Measurements from ENCODE around the gene MLKL.
A peak's percentile ranks its signal among the peaks of the same experiment; 100 is the strongest.

Gene MLKL

GRCh38 chr16:74738113-74738541, 37.5 kb upstream of the MLKL start:
- Histone ChIP-seq H3K9me3 (ENCODE audit: insufficient read depth, low read length) (no peaks in the 10 kb centered on the region), H3K27me3 (ENCODE audit: insufficient read depth, insufficient read length) (no peaks in the 10 kb centered on the region), H3K4me3 (ENCODE audit: insufficient read length, low read depth) (no peak overlapping the region), H3K36me3 (ENCODE audit: insufficient read depth, insufficient read length, low read length) (no peaks in the 10 kb centered on the region), H3K9ac (ENCODE audit: insufficient read length, low read depth) (peak overlapping the region; percentile 59), H3K4me1 (ENCODE audit: insufficient read depth, insufficient read length) (peaks cover 51% of the 10 kb centered on the region)
- TF ChIP-seq ZNF274 (IDR thresholded peaks at IDR 0.05; ENCODE audit: low read depth, low read length) (no peak), SUZ12 (IDR thresholded peaks at IDR 0.05; ENCODE audit: extremely low read depth, insufficient read depth, insufficient read length) (no peak), YY1 (IDR thresholded peaks at IDR 0.05; ENCODE audit: insufficient read depth, insufficient read length) (no peak)
- no peak for DNase-seq (ENCODE audit: low read depth, low spot score)

- no peak for TF ChIP-seq ZNF274 (IDR thresholded peaks at IDR 0.05; ENCODE audit: low read depth, low read length)
- no peak for TF ChIP-seq YY1 (IDR thresholded peaks at IDR 0.05; ENCODE audit: insufficient read depth, insufficient read length)
- no peak for TF ChIP-seq SUZ12 (IDR thresholded peaks at IDR 0.05; ENCODE audit: extremely low read depth, insufficient read depth, insufficient read length)
- Histone ChIP-seq H3K36me3 (ENCODE audit: insufficient read depth, insufficient read length, low read length) (no peaks in the 10 kb centered on the region), H3K9me3 (ENCODE audit: insufficient read depth, low read length) (no peaks in the 10 kb centered on the region), H3K4me3 (ENCODE audit: insufficient read length, low read depth) (no peak overlapping the region), H3K27me3 (ENCODE audit: insufficient read depth, insufficient read length) (no peaks in the 10 kb centered on the region), H3K9ac (ENCODE audit: insufficient read length, low read depth) (peak overlapping the region; percentile 59), H3K4me1 (ENCODE audit: insufficient read depth, insufficient read length) (peaks cover 52% of the 10 kb centered on the region)
- DNase-seq (ENCODE audit: low read depth, low spot score), result no peak
Observed at GRCh38 chr16:74737521-74737920, 36.9 kb upstream of the MLKL start.

DNA sequence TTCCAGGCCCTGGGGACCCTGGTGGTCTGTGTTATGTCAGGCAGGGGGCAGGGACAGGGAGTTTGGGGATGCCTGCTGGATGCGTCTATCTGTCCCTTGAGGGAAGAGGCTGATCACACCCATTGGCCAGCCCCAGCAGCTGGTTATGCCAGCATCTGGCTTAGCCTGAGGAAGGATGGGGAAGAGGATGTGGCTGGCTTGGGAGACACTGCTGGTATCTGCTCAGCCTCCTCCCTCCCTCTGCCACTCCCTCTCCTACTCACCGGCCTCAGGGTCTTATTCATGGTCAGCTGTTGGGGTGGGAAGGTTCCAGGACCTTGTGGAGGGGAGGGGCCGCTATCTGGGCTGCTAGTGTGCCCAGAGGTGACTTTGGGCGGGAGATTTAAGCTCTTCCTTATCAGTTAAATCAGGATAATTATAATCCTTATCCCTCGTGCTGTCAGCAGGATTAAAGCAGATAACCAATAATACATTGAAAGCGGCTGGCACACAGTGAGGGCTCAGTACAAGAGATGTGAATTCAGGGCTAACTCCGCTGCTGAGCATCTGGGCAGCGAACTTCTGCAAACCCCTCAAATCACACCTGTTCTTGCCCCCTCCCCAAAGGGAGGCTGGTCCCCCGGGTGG, 36.0 kb upstream of the MLKL start:
- no peak for TF ChIP-seq ZNF274 (IDR thresholded peaks at IDR 0.05; ENCODE audit: low read depth, low read length)
- TF ChIP-seq SUZ12 (IDR thresholded peaks at IDR 0.05; ENCODE audit: extremely low read depth, insufficient read depth, insufficient read length), result no peak
- TF ChIP-seq YY1 (IDR thresholded peaks at IDR 0.05; ENCODE audit: insufficient read depth, insufficient read length), result no peak
- H3K36me3 ChIP-seq (ENCODE audit: insufficient read depth, insufficient read length, low read length), result no peaks in the 10 kb centered on the region
- H3K4me3 ChIP-seq (ENCODE audit: insufficient read length, low read depth), result no peak overlapping the region
- H3K27me3 ChIP-seq (ENCODE audit: insufficient read depth, insufficient read length), result no peaks in the 10 kb centered on the region
- H3K9ac ChIP-seq (ENCODE audit: insufficient read length, low read depth), result no peak overlapping the region
- peaks cover 50% of the 10 kb centered on the region for H3K4me1 ChIP-seq (ENCODE audit: insufficient read depth, insufficient read length)
- no peak for DNase-seq (ENCODE audit: low read depth, low spot score)
- H3K9me3 ChIP-seq (ENCODE audit: insufficient read depth, low read length), result no peaks in the 10 kb centered on the region

- H3K9me3 ChIP-seq (ENCODE audit: insufficient read depth, low read length), result no peaks in the 10 kb centered on the region
- H3K9ac ChIP-seq (ENCODE audit: insufficient read length, low read depth), result peak overlapping the region; percentile 79
- no peaks in the 10 kb centered on the region for H3K27me3 ChIP-seq (ENCODE audit: insufficient read depth, insufficient read length)
- TF ChIP-seq SUZ12 (IDR thresholded peaks at IDR 0.05; ENCODE audit: extremely low read depth, insufficient read depth, insufficient read length) (no peak), ZNF274 (IDR thresholded peaks at IDR 0.05; ENCODE audit: low read depth, low read length) (no peak), YY1 (IDR thresholded peaks at IDR 0.05; ENCODE audit: insufficient read depth, insufficient read length) (no peak)
- no peak overlapping the region for H3K4me3 ChIP-seq (ENCODE audit: insufficient read length, low read depth)
- H3K36me3 ChIP-seq (ENCODE audit: insufficient read depth, insufficient read length, low read length), result no peaks in the 10 kb centered on the region
- DNase-seq (ENCODE audit: low read depth, low spot score), result no peak
- peaks cover 51% of the 10 kb centered on the region for H3K4me1 ChIP-seq (ENCODE audit: insufficient read depth, insufficient read length)
Observed at GRCh38 chr16:74735554-74735953, 34.9 kb upstream of the MLKL start.

DNA sequence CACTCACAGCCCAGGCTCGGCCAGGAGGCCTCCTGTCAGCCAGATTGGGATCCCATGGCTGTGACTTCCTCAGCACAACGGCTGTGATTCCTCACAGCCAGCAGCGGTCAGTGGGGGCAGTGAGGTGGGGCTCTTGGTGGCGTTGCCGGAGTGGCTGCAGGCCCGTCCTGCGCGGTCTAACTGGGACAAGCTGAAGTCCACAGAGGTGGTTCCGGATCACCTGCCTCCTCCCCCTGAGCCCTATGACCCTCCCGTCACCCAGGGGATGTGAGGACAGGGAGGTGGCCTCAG, 34.4 kb upstream of the MLKL start:
- H3K36me3 ChIP-seq (ENCODE audit: insufficient read depth, insufficient read length, low read length), result no peaks in the 10 kb centered on the region
- no peaks in the 10 kb centered on the region for H3K9me3 ChIP-seq (ENCODE audit: insufficient read depth, low read length)

GRCh38 chr16:74734361-74735161, 33.9 kb upstream of the MLKL start:
- Histone ChIP-seq H3K9ac (ENCODE audit: insufficient read length, low read depth) (peak overlapping the region; percentile 79), H3K27me3 (ENCODE audit: insufficient read depth, insufficient read length) (no peaks in the 10 kb centered on the region), H3K4me3 (ENCODE audit: insufficient read length, low read depth) (peak overlapping the region; percentile 23), H3K36me3 (ENCODE audit: insufficient read depth, insufficient read length, low read length) (no peaks in the 10 kb centered on the region), H3K4me1 (ENCODE audit: insufficient read depth, insufficient read length) (peaks cover 60% of the 10 kb centered on the region), H3K9me3 (ENCODE audit: insufficient read depth, low read length) (no peaks in the 10 kb centered on the region)
- TF ChIP-seq SUZ12 (IDR thresholded peaks at IDR 0.05; ENCODE audit: extremely low read depth, insufficient read depth, insufficient read length) (no peak), ZNF274 (IDR thresholded peaks at IDR 0.05; ENCODE audit: low read depth, low read length) (no peak)
- DNase-seq (ENCODE audit: low read depth, low spot score), result peak; percentile 48

More for the DNA sequence above, 34.4 kb upstream of the MLKL start:
- Histone ChIP-seq H3K4me3 (ENCODE audit: insufficient read length, low read depth) (no peak overlapping the region), H3K4me1 (ENCODE audit: insufficient read depth, insufficient read length) (peaks cover 55% of the 10 kb centered on the region), H3K9ac (ENCODE audit: insufficient read length, low read depth) (peak overlapping the region; percentile 79), H3K27me3 (ENCODE audit: insufficient read depth, insufficient read length) (no peaks in the 10 kb centered on the region)
- TF ChIP-seq SUZ12 (IDR thresholded peaks at IDR 0.05; ENCODE audit: extremely low read depth, insufficient read depth, insufficient read length), result no peak
- TF ChIP-seq ZNF274 (IDR thresholded peaks at IDR 0.05; ENCODE audit: low read depth, low read length), result no peak
- no peak for TF ChIP-seq YY1 (IDR thresholded peaks at IDR 0.05; ENCODE audit: insufficient read depth, insufficient read length)
- no peak for DNase-seq (ENCODE audit: low read depth, low spot score)

DNA sequence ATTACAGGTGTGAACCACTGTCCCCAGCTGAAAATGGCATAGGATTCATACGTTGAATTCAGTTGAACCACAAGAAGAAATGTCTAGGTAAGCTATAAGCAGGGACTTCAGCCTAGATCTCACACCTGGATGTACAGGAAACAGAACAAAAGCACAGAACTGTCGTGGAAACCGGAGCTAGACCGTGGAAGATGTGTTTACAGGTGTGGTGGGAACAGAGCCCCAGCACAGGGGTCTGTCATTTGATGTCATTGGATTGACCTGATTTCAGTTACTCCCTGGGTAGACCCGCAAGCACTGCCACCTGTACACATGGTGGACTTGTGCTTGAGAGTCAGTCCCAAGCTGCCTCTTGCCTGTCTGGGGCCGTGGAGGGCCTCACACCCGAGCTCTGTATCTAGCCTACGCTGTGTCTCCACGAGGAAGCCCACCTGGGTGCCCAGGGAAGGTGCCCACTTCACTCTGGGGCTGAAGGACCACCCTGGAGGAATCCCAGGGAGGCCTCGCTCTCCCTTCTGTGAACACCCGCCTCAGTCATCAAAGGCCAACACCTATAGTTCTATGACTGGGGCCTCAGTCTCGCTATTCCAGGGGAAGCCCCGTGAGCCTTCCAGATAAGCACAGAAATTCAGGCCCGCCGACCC, 32.2 kb upstream of the MLKL start:
- no peaks in the 10 kb centered on the region for H3K27me3 ChIP-seq (ENCODE audit: insufficient read depth, insufficient read length)
- DNase-seq (ENCODE audit: low read depth, low spot score), result no peak
- no peak overlapping the region for H3K9ac ChIP-seq (ENCODE audit: insufficient read length, low read depth)
- no peak for TF ChIP-seq SUZ12 (IDR thresholded peaks at IDR 0.05; ENCODE audit: extremely low read depth, insufficient read depth, insufficient read length)
- H3K9me3 ChIP-seq (ENCODE audit: insufficient read depth, low read length), result no peaks in the 10 kb centered on the region
- H3K4me3 ChIP-seq (ENCODE audit: insufficient read length, low read depth), result no peak overlapping the region
- H3K36me3 ChIP-seq (ENCODE audit: insufficient read depth, insufficient read length, low read length), result no peaks in the 10 kb centered on the region
- peaks cover 51% of the 10 kb centered on the region for H3K4me1 ChIP-seq (ENCODE audit: insufficient read depth, insufficient read length)
